Measurements from ENCODE around the gene DBET.
"Not testable (repeated sequence)": the region's sequence is repeated elsewhere in the genome, so short reads cannot be mapped to it uniquely, and the experiment has no call there.

The DBET gene

DNA sequence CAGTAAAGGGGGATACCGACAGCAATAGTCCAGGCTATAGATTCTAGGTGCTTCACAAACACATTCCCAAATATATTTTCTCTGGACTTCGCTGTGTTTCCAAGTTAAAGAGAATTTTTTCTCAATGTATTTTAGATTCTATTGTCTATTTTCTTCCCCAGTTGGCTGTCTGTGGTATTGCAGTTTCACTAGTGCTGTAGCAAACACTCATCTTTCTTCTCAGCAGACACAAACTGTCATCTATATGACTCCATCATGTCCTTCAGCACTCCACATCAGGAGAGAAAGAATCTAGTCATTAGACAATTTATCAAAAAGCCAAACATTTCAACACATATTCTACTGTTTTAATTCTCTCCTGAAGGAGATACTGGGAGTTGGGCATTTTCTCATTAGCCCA lies at the start of gene DBET:
DBET (plus strand) TSS at position 161 of the 400 bp plus-strand sequence.
- not testable (repeated sequence) for DNase-seq

DNA sequence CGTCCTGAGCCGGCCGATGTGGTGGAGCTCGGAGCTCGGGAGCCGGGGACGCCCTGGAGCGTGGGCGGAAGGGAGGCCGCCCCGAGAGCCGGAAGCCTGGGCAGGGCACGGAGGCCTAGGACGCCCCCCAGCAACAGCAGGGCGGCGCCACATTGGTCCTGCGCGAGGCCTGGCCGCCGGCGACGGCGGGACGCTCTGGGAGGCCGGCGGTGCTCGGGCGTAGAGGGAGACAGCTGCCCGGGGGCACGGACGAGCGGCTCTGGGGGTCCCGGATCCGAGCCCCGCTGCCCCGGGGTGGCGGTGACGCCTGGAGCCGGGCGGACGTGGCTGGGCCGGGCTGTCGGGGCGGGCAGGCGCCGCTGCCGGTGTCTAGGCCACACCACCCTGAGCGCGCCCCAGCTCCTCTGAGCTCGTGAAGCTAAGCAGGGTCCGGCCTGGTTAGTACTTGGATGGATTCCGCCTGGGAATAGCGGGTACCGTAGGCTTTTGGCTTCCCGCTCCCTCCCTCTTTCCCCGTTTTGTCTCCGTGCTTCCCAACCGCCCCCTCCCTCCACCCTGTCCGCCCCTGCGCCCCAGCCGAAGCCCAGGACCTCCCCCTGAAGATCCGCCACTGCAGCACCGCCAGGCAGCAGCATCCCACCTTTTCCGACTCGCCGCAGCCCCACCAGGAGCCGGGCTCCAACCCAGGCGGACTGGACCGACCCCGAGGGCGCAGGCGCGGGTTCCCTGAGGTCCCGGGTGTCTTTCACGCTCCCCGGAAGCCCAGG lies 49.3 kb upstream of the DBET start:
- DNase-seq, result no peak

DNA sequence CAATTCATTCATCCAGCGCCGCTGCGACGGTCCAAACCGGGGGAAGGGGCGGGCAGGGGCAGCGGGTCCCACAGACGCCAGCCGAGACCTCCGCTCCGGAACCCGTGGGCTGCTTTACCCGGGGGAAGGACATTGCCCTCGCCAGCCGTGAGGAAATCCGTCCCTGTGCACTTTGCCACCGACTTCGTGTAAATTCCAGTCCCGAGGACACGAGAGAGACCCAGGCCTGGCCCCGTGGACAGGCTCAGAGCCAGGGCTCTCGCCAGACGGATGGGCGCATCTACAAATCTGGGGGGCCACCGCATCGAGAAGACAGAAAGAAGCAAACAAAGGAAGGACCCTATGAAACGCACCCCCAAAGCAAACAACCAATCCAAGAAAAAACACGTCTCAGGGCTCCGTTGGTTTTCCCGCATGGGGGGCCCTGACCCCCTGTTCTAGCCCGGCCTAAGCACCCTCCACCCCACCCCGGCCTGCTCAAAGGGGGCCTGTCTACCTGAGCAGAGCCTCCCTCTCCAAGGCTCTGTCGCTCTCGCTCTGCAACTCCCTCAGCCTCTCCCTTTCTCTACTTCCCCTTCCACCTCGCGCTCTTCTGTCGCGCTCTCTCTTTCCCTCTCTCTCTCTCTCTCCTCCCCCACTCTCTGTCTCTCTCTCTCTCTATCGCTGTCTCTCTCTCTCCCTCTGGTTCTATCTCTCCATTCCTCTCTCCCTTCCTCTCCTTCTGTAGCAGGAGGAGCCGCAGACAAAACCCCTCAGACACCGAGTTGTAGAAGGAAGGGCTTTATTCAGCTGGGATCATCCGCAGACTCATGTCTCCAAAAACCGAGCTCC lies 48.5 kb upstream of the DBET start:
- no peak for DNase-seq

DNA sequence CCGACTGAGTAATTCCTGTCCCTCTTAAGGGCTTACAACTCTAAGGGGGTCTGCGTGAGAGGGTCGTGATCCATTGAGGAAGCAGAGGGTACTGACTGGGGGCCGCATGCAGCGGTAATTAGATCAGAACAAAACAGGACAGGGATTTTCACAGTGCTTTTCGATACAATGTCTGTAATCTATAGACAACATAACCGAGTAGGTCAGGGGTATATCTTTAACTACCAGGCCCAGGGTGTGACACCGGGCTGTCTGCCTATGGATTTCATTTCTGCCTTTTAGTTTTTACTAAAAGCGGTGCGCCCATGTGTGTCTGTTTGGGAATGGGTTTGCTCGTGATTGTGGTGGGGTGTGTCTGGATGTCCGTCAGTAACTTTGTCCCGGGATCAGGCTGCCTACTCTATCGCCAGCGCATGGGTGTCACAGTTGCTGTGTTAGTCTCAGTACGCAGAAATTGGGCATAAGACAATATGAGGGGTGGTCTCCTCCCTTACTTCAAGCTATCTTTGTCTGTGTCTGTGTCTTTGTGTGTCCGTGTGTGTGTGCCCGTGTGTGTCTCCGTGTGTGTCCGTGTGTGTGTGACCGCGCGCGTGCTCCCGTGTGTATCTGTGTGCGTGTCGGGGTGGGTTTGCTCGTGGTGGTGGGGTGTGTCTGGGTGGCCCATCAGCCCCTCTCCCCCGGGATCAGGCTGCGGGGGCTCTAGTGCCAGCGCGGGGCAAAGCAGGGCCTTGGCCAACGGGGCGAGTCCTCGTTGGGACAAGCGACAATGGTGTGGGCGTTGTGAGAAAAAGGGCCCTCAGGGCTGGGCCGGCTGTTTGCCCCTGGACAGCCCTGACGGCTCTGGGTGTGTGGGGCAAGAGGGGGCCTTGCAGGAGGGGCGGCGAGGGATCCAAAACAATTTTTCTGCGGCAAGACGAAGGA lies 47.7 kb upstream of the DBET start:
- DNase-seq, result no peak

DNA sequence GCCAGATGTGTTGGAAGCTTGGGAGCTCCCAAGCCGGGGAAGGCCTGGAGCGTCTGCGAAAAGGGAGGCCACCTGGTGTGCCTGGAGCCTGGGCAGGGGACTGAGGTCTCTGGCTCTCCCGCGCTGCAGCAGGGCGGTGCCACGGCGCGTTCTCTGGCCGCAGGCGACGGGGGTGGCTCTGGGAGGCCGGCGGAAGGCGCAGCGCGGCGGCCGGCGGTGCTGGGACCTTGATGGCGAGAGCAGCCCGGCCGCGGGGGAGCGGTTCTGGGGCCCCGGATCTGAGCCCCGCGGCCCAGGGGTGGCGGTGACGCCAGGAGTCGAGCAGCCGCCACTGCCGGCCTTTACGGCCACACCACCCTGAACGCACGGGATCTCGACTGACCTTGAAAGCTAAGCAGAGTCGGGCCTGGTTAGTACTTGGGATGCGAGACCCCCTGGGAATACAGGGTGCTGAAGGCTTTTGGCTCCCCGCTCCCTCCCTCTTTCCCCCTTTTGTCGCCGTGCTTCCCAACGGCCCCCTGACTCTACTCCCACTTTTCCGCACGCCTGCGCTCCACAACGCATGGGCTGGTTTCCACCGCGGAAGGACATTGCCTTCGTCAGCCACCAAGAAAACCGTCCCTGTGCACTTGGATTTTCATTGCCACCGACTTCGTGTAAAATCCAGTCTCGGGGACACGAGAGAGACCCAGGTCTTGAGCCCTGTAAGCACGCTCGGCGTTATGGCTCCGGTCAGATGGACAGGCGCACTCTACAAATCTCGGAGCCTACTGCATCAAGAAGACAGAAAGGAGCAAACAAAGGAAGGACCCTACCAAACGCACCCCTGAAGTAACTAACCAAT lies 46.7 kb upstream of the DBET start:
- no peak for DNase-seq

DNA sequence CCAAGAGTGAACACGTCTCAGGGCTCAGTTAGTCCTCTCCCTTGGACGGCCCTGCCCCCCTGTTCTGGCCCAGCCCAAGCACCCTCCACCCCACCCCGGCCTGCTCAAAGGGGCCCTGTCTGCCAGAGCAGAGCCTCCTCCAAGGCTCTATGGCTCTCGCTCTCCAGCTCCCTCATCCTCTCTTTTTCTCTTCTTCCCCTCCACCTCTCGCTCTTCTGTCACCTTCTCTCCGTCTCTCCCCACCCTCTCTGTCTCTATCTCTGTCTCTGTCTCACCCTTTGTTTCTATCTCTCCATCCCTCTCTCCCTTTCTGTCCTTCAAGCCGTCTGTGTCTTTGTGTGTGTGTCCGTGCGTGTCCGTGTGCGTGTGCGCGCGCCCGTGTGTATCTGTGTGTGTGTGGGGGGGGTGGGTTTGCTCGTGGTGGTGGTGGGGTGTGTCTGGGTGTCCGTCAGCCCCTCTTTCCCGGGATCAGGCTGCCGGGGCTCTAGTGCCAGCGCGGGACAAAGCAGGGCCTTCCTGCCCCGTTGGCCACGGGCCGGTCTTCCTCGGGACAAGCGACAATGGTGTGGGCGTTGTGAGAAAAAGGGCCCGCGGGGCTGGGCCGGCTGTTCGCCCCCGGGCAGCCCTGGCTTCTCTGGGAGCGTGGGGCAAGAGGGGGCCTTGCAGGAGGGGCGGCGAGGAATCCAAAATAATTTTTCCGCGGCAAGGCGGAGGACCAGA lies 45.9 kb upstream of the DBET start:
- DNase-seq, result no peak

DNA sequence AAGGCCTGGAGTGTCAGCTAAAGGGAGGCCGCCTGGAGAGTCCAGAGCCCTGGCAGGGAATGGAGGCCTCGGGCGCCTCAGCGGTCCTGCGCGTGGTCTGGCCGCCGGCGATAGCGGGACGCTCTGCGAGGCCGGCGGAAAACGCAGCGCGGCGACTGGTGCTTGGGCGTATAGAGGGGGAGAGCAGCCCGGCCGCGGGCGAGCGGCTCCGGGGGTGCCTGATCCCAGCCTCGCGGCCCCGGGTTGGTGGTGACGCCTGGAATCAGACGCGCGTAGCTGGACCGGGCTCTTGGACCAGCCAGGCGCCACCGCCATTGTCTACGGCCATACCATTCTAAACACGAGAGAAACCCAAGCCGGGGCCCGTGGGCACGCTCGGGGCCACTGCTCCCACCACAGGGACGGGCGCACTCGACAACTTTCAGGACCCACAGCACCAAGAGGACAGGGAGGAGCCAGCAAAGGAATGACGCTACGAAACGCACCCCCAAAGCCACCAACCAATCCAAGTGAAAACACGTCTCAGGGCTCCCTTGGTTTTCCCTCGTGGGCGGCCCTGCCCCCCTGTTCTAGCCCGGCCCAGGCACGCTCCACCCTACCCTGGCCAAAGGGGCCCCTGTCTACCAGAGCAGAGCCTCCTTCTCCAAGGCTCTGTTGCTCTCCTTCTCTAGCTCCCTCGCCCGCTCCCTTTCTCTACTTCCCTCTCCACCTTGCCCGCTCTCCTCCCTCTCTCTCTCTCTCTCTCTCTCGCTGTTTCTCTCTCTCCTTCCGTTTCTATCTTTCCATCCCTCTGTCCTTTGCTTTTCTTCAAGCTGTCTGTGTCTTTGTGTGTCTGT lies 45.1 kb upstream of the DBET start:
- no peak for DNase-seq

DNA sequence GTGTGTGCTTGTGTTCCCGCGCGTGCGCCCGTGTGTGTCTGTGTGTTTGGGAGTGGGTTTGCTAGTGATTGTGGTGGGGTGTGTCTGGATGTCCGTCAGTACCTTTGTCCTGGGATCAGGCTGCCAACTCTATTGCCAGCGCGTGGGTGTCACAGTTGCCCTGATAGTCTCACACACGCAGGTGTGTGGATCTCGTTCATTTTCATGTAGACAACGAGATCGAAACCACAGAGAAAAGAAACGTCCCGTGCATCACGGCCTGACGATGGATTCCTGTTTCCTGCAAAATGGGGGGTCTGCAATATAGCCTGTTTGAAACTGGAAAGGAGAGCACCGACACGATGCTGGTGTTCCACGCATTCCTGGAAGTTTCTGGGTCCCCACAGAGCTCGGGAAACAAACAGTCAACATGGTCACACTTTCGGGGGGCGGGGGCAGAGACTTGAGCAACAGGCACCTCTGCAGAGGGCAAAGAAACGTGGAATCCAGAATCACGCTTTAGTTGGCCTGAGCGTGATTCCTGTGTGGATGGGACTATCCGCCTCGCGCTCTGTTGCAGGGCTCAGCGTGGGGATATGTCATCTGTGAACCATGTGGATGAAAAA lies 44.3 kb upstream of the DBET start:
- DNase-seq, result not testable (repeated sequence)

DNA sequence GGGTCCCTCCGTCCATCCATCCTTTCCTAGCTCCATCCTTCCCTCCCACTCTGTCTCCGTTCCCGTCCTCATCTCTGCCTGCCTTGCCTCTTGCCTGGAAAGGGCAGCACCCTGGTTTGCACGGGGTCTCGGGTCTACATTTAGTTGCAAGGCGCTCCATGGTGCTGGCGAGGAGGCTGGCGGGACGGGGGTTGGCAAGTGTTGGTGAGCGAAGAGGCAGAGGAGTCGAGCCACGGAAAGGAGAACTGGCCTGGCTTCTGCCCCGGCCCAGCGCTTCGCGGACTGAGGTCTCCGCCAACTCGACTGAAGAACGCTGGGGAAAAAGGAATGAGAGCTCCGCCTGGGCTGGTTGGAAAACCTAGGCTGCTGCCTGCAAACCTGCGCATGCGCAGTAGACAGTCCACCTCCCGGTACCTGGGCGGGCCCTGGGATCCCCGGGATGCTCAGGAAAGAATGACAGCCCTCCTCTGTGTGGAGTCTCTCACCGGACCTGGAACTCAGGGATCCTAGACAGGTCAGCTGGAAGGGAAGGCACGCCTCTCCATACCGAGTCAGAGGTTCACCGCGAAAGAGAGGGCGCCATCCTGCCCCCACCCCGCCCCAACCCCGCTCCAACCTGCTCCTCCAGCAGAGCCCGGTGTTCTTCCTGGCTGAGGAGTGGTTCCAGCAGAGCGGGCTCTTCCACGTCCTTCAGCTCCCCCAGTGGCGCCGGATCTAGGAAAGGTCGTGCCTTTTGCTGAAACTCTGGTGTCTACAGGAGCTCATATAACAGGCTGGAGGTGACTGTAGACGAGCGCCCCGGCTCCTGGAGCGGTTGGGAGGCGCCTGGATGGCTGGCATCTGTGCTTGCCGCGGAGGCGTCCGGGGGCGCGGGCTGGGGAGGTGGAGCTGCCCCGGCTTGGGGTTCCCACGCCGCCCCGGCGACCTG lies 43.2 kb upstream of the DBET start:
- DNase-seq, result no peak

DNA sequence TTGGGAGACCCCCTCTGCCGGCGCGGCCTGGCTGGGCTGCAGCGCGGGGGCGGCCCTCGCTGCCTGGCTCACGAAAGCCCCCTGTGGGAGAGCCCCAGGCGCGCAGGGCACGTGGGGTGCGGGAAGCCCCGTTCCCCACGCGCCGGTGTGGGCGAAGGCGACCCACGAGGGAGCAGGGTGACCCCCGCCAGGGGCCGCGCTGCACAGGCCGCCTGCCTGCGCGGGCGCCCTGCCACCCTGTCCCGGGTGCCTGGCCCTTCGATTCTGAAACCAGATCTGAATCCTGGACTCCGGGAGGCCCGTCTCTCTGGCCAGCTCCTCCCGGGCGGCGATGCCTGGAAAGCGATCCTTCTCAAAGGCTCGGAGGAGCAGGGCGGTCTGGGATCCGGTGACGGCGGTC lies 42.3 kb upstream of the DBET start:
- DNase-seq, result not testable (repeated sequence)

DNA sequence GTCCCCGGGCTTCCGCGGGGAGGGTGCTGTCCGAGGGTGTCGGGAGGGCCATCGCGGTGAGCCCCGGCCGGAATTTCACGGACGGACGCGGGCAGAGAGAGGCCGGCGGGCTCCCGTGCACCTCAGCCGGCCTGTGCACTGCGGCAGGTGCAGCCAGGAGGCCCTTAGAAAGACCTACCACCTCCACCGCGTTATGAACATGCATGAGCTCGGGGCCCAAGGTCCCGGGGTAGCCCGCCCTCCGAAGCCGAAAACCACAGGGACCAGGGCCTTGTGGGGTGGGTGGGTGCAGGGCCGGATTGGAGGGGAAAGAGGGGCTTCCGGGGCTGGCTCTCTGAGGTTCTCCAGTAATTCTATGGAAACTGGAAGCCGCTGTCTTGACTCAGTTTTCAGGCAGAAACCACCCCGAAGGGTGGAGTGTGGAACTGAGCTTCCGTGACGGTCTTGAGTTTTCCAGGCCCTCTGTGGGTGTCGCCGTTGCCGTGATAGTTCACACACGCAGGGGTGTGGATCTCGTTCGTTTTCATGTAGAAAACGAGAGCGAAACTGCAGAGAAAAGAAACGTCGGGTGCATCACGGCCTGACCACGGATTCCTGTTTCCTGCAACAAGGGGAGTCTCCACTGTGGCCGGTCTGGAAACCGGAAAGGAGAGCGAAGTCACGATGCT lies 41.6 kb upstream of the DBET start:
- DNase-seq, result not testable (repeated sequence)

DNA sequence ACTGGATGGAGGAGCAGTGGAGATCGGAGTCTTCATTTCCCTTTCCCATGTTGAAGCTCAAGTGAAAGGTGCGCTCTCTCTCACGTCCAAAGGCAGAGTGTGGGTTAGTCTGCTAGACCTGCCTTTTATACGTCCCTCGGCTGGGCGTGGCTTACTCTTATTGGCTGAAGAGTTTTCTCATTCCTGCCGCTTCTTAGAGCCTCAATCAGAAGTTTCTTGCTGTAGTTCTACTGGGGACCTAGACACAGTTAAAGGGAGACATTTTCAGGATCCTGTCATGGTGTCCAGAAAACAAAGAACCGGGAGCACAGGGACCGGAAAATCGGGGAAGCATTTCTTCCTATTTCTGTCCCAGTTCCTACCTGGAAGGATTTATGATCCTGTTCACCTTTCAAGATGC lies 37.1 kb upstream of the DBET start, which contains the start of gene FRG2:
FRG2 (minus strand) TSS at position 101 of the 400 bp plus-strand sequence; CDS start at position 49, 52 bp downstream.
- DNase-seq, result not testable (repeated sequence)

DNA sequence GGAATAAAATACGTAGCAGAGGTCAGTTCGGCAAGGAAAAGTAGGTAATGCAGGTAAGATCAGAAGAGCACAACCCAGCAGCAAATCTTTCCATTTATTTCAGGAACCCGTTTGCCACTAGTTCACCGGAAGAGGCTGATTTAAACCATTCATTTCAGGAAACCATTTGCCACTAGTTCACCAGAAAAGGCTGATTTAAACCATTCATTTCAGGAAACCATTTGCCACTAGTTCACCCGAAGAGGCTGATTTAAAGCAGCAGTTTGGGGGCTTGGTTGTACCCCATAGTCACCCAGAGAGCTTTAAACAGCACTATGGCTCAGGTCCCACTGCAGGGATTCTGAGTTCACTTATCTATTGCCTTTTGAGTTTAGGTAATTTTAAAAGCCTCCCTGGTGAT lies 33.0 kb upstream of the DBET start:
- not testable (repeated sequence) for DNase-seq

DNA sequence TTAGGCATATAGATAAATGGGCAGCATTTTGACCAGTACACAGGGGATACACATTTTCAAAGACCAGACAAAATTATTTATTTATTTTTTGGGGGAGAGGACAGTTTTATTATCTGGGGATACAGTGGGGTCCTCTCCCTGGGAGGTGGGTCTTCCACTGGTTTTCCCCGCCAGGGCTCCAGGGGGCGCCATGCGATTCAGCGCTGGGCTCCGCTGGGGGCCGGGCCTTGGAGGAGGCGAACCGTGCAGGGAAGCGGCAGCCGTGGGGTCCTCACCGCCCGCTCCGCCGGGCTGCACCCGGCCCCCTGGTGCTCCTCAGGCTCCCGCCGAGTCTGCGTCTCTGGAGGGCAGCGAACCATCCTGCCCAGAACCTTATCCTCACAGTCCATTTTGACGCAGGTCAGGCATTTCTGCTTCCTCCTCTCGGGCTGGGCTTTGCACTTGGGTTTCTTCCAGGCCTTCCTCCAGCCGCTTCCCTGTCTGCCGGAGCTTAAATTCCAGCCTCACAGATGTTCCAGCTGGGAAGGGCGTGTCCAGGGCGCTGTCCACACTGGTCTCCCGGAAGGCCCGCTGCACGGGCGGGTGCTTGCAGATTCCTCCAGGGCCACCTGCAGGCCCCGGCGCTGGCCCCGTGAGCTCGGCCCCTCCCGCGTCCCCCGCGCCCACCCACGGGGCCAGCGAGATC lies 26.5 kb upstream of the DBET start:
- DNase-seq, result not testable (repeated sequence)

DNA sequence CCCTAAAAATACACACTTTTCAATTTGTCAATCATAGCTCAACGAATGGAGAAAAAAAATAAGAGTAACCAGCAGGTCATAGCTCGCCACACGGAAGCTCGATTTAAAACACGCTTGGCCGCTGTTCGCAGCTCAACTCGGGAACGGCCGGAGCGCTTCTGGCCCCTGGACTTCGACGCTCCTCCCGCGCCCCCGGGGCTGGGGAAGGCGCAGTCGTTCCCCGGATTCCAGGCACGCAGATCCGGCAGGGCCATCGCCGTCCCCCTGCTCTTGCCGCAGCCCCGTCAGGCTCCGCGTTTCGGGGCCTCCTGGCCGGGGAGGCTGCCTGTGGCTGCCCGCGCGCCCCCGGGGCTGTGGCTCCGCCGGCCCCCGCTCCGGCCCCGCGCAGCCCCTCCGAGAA lies 23.4 kb upstream of the DBET start:
- DNase-seq, result not testable (repeated sequence)

DNA sequence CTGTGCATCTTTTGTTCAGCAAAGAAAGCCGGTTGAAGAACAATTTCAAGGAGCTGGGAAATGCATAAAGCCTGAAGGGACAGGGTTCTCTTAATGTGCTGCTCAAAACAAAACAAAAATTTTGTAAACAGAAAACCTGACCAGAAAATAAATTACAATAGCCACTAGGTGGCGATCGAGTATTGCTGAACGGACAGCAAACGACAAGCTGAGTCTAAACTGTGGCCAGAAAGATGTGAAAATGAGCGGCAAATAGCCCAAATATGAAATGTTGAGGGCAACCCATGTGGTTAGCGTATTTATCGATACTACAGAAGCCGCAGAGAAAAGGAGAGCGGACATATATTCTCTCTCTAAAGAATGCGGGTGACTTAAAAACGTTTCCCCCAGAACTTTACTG lies 16.7 kb upstream of the DBET start:
- DNase-seq, result not testable (repeated sequence)

Data from GF-D8 (cell line).